ENCODE data around the gene KCNMA1. TPM values are rescaled to one million over a fixed set of nuclear protein-coding genes. Genes with fewer than 3 reads are reported as not detected.

KCNMA1 gene
- total RNA-seq, 1 experiment from 2014 or later: 0.49 TPM

DNA sequence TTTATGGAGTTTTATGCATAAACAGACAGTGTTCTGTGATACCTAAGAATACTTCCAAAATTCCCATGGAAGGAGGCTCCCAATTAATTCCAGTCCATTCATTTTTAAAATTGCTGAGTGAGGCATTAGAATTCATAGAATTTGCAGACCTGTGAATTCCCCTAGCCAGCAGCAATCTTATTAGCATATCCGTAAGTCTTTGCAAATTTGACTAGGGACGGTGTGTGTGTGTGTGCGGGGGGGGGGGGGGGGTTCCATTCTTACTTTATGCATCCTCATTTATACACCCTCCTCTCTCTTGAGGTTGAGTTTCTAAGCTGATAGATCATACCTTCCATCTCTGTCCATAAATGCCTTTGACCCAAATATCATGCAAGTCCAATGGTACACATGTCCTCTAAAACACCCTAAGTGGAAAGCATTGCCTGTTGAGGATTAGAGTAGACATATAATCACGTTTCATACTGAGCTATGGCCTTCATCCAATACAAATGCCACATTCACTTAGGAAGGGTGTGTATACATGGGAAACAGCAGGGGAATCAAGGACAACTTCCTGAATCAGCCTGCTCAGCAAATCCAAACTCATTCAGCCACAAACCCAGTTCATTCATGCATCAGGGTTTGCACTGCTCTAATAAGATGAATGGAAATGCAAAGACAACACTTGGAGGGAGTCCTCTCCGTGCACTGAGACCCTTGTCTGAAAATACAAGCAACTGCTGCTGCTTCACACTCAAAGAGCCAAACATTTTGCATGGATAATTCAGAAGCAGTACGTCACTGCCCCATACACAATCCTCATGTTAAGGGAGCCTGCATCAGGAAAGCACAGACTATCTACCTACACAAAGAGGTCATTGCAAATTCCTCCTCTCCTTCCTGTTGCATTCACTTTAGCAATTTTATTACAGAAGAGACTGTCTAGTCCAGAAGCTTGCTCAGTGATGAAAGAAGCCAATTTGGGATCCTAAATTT is 350.8 kb downstream of the KCNMA1 start:
- TF ChIP-seq, protein P1, sequence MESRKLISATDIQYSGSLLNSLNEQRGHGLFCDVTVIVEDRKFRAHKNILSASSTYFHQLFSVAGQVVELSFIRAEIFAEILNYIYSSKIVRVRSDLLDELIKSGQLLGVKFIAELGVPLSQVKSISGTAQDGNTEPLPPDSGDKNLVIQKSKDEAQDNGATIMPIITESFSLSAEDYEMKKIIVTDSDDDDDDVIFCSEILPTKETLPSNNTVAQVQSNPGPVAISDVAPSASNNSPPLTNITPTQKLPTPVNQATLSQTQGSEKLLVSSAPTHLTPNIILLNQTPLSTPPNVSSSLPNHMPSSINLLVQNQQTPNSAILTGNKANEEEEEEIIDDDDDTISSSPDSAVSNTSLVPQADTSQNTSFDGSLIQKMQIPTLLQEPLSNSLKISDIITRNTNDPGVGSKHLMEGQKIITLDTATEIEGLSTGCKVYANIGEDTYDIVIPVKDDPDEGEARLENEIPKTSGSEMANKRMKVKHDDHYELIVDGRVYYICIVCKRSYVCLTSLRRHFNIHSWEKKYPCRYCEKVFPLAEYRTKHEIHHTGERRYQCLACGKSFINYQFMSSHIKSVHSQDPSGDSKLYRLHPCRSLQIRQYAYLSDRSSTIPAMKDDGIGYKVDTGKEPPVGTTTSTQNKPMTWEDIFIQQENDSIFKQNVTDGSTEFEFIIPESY (IDR thresholded peaks at IDR 0.05; ENCODE audit: extremely low read depth, insufficient replicate concordance, low read length): no peak
- TF ChIP-seq TCF7L2 (IDR thresholded peaks at IDR 0.05; ENCODE audit: borderline replicate concordance, extremely low read depth, insufficient read depth, insufficient read length) (no peak), ELF1 (IDR thresholded peaks at IDR 0.05; ENCODE audit: borderline replicate concordance, low read depth) (no peak), CEBPB (IDR thresholded peaks at IDR 0.05; ENCODE audit: low read depth) (no peak), CBX3 (IDR thresholded peaks at IDR 0.05; ENCODE audit: low read depth) (no peak), YY1 (IDR thresholded peaks at IDR 0.05; ENCODE audit: extremely low read depth, insufficient replicate concordance, low read depth, low read length) (no peak)
- TF ChIP-seq, protein P2, sequence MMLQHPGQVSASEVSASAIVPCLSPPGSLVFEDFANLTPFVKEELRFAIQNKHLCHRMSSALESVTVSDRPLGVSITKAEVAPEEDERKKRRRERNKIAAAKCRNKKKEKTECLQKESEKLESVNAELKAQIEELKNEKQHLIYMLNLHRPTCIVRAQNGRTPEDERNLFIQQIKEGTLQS (IDR thresholded peaks at IDR 0.05): no peak

More for the DNA sequence above, 350.8 kb downstream of the KCNMA1 start:
- POLR2A ChIA-PET: no interaction called here
- ATAC-seq: no peak
- no peak overlapping the region for H3K4me3 ChIP-seq (replicated peaks in 1 of 2; ENCODE audit: low read depth in 1 of 2, low read length in 2 of 2)
- peaks cover 84% of the 10 kb centered on the region for H3K27me3 ChIP-seq (ENCODE audit: insufficient read depth, low read length)
- BruUV-seq (replicated peaks): no TSS peak
- intact Hi-C loops (cut with micrococcal nuclease): no loop called here
- no peak overlapping the region for H3K4me2 ChIP-seq (ENCODE audit: low read length)
- CTCF ChIA-PET: no interaction called here
- no peak overlapping the region for H3K27ac ChIP-seq (ENCODE audit: low read depth, low read length)
- H3K9me2 ChIP-seq (ENCODE audit: insufficient read depth): no peaks in the 10 kb centered on the region
- no peaks in the 10 kb centered on the region for H3K4me1 ChIP-seq (ENCODE audit: control insufficient read depth in 1 of 2, insufficient read depth in 2 of 2, low read length in 2 of 2)
- no peak for DNase-seq (ENCODE audit: low read depth, low spot score)
- H3K9me3 ChIP-seq (ENCODE audit: control insufficient read depth in 1 of 2, insufficient read depth in 1 of 2, low read depth in 1 of 2, low read length in 2 of 2): no peaks in the 10 kb centered on the region
- H2AFZ ChIP-seq (ENCODE audit: low read depth, low read length, poor library complexity, severe bottlenecking): no peak overlapping the region
- H4K20me1 ChIP-seq (ENCODE audit: insufficient read depth): no peaks in the 10 kb centered on the region
- no peak overlapping the region for H3K9ac ChIP-seq (ENCODE audit: low read length)
- no peaks in the 10 kb centered on the region for H3K79me2 ChIP-seq (ENCODE audit: insufficient read depth, low read length)
- RAD21 ChIA-PET (ENCODE audit: low non-redundant PET in 1 of 2, low total read pairs in 2 of 2, uncharacterized antibody in 2 of 2, unreplicated experiment in 2 of 2): no interaction called here
- H3K36me3 ChIP-seq (ENCODE audit: control insufficient read depth in 1 of 2, insufficient read depth in 2 of 2, low read length in 2 of 2): no peaks in the 10 kb centered on the region

Data from HCT116 (cell line).